22Rv1 (cell line): ENCODE results near the gene PHF3.
A peak's percentile ranks its signal among the peaks of the same experiment; 100 is the strongest.

Experiments
- H3K27ac ChIP-seq: fragments of 450-650 bp; 2 replicates; pipeline ENCODE4 v1.5.1; 2017
- CTCF ChIP-seq: fragments of 450-650 bp; IDR thresholded peaks from 2 replicates; pipeline ENCODE4 v1.5.1; 2017; ENCODE audit warnings: mild to moderate bottlenecking
- ZFX ChIP-seq: fragments of 450-650 bp; IDR thresholded peaks from 2 replicates; pipeline ENCODE4 v1.6.1; 2017; ENCODE audit warnings: antibody characterized with exemption, borderline replicate concordance

PHF3 gene, protein sequence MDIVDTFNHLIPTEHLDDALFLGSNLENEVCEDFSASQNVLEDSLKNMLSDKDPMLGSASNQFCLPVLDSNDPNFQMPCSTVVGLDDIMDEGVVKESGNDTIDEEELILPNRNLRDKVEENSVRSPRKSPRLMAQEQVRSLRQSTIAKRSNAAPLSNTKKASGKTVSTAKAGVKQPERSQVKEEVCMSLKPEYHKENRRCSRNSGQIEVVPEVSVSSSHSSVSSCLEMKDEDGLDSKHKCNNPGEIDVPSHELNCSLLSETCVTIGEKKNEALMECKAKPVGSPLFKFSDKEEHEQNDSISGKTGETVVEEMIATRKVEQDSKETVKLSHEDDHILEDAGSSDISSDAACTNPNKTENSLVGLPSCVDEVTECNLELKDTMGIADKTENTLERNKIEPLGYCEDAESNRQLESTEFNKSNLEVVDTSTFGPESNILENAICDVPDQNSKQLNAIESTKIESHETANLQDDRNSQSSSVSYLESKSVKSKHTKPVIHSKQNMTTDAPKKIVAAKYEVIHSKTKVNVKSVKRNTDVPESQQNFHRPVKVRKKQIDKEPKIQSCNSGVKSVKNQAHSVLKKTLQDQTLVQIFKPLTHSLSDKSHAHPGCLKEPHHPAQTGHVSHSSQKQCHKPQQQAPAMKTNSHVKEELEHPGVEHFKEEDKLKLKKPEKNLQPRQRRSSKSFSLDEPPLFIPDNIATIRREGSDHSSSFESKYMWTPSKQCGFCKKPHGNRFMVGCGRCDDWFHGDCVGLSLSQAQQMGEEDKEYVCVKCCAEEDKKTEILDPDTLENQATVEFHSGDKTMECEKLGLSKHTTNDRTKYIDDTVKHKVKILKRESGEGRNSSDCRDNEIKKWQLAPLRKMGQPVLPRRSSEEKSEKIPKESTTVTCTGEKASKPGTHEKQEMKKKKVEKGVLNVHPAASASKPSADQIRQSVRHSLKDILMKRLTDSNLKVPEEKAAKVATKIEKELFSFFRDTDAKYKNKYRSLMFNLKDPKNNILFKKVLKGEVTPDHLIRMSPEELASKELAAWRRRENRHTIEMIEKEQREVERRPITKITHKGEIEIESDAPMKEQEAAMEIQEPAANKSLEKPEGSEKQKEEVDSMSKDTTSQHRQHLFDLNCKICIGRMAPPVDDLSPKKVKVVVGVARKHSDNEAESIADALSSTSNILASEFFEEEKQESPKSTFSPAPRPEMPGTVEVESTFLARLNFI (N-terminal part only)

DNA sequence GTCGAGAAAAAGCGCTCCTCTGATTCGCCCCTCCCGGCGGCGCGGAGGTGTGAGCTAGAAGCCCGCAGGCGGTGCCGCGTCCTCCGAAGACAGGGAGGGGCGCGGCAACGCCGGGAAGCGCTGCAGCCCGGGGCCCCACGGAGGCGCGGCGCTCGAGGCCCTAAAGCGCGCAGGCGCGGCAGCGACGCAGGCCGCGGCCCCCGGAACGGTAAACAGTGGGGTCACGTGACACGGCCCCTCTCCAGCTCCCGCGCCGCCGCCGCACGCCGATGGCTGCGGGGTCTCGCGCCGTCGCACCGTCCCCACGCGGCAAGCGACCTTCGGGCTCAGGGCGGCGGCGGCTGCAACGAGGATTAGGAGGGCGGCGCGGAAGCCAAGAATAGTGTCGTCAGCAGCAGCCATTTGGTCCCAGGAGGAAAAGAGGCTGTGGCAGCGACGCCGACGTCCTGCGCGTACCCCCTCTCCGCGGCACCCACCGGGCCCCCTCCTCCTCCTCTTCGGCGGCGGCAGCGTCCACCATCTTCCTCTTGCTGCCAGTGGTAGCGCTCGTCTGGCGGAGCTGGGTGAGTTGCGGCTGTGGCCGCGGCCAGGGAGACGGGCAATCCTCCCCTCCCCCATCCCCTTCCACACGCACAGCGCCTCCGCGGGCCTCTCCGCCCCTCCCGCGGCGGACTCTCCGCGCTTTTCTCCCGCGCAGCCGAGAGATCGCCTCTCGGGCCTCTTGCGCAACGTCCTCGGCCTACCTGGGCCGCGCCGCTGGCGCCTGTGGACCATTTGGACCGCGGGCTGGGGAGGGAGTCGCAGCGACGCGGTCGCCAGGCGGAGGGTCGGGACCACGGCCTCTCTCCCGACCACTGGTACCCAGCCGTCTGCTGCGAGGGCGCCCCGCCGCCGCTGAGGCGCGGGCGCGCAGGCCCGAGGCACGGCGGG is at the start of gene PHF3:
Gene PHF3, plus strand, starts transcription at position 215 of the 930 bp plus-strand sequence. CDS start 10,750 bp downstream, outside the sequence.
- peak within 1 kb of the TSS; percentile 88 for H3K27ac ChIP-seq
- no peak for TF ChIP-seq ZFX
- TF ChIP-seq CTCF = peak; percentile 21; the same call in 1 of the 2 replicates

GRCh38 chr6:63589952-63590411 is 45.6 kb upstream of the PHF3 start:
- peak overlapping the region; percentile 45 for H3K27ac ChIP-seq
- TF ChIP-seq ZFX (no peak), CTCF (no peak)

GRCh38 chr6:63592886-63593285 is 42.7 kb upstream of the PHF3 start:
- TF ChIP-seq ZFX (no peak), CTCF (no peak)
- no peak overlapping the region for H3K27ac ChIP-seq

DNA sequence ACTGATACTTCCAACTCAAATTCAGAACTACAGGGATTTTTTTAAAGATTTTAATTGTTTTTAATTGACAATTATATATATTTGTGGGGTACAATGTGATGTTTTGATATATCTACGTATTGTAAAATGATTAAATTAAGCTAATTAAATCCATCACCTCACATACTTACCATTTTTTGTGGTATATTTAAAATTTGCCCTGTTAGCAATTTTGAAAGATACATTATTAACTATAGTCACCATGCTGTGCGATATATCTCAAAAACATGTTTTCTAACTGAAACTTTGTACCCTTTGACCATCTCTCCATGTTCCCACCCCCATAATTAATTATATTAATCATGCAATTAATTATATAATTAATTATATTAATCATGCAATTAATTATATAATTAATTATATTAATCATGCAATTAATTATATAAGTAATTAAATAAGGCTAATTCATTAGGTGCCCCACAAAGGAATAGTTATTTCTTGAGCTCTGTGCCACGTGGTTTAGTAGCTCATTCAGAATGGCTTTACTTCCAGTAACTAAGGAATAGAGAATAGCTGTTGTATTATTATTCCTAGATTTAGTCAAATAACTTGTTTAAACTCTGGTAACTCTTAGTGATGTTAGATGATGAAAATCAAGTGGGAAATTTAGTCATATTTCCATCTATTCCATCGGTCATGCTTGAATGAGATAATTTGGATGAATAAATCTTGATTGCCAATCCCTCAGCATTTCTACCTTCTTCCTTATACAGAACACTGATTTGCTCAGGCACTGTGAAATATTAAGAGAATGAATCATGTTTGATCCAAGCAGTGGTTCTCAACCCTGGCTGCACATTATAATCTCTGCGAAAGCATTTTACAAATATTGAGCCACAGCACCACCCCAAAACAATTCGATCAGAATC is 38.2 kb upstream of the PHF3 start:
- TF ChIP-seq CTCF (no peak), ZFX (no peak)
- H3K27ac ChIP-seq = peak overlapping the region; percentile 55; the same call in 1 of the 2 replicates

GRCh38 chr6:63598049-63599036 is 37.3 kb upstream of the PHF3 start:
- peak overlapping the region; percentile 55 for H3K27ac ChIP-seq
- no peak for TF ChIP-seq ZFX
- TF ChIP-seq CTCF = peak; percentile 88
